ENCODE measurements around the gene CAMSAP2. TPM values are rescaled to one million over a fixed set of nuclear protein-coding genes. Genes with fewer than 3 reads are reported as not detected.
A peak's percentile ranks its signal among the peaks of the same experiment; 100 is the strongest.

Gene CAMSAP2
- total RNA-seq, 1 experiment from 2014 or later, result 25.0 TPM

DNA sequence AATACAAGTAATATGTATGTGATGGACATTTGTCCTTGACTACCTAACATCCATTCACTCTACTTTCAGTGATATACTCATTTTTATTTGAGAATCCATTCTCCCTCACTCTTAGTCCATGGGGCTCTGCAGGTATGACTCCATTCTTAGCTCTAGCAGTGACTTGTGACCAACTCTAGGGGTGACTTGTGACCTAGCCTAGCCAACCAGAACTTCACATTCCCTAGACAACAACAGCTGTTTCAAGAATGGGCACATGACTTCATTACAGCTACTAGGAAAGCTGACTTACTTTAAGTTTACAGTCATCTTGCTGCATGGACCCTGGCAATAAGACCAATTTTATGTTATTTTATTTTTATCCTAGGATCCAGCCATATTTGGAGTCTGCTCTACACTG lies 45.4 kb upstream of the CAMSAP2 start:
- H3K4me3 ChIP-seq (replicated peaks in 1 of 2; ENCODE audit: low read depth in 1 of 2, low read length in 2 of 2), result no peak overlapping the region
- no TSS peak for BruUV-seq (replicated peaks)
- no peaks in the 10 kb centered on the region for H3K4me1 ChIP-seq (ENCODE audit: control insufficient read depth in 1 of 2, insufficient read depth in 2 of 2, low read length in 2 of 2)
- ChIA-PET RAD21 (ENCODE audit: low non-redundant PET in 1 of 2, low total read pairs in 2 of 2, uncharacterized antibody in 2 of 2, unreplicated experiment in 2 of 2) (no interaction called here), CTCF (no interaction called here), POLR2A (interaction anchor here (1.0 kb wide), 1 partner anchor 18 kb away, joined by 3 read pairs; no protein-coding TSS in a partner anchor)
- intact Hi-C loops (cut with micrococcal nuclease), result no loop called here
- no peak for DNase-seq (ENCODE audit: low read depth, low spot score)
- TF ChIP-seq POLR2AphosphoS5 (IDR thresholded peaks at IDR 0.05; ENCODE audit: low read depth, low read length) (no peak), SP1 (IDR thresholded peaks at IDR 0.05; ENCODE audit: low read depth) (no peak), EGR1 (IDR thresholded peaks at IDR 0.05; ENCODE audit: low read depth) (no peak), TCF7L2 (IDR thresholded peaks at IDR 0.05; ENCODE audit: borderline replicate concordance, extremely low read depth, insufficient read depth, insufficient read length) (no peak), POLR2A (IDR thresholded peaks at IDR 0.05; ENCODE audit: borderline replicate concordance, extremely low read depth, insufficient read depth, insufficient read length) (no peak)
- TF ChIP-seq, protein P1, sequence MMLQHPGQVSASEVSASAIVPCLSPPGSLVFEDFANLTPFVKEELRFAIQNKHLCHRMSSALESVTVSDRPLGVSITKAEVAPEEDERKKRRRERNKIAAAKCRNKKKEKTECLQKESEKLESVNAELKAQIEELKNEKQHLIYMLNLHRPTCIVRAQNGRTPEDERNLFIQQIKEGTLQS (IDR thresholded peaks at IDR 0.05), result no peak
- no peaks in the 10 kb centered on the region for H3K36me3 ChIP-seq (ENCODE audit: control insufficient read depth in 1 of 2, insufficient read depth in 2 of 2, low read length in 2 of 2)
- no peaks in the 10 kb centered on the region for H3K27me3 ChIP-seq (ENCODE audit: insufficient read depth, low read length)
- H3K79me2 ChIP-seq (ENCODE audit: insufficient read depth, low read length), result no peaks in the 10 kb centered on the region
- H2AFZ ChIP-seq (ENCODE audit: low read depth, low read length, poor library complexity, severe bottlenecking), result no peak overlapping the region
- ATAC-seq, result peak; percentile 63
- no peak overlapping the region for H3K9ac ChIP-seq (ENCODE audit: low read length)
- H3K9me2 ChIP-seq (ENCODE audit: insufficient read depth), result no peaks in the 10 kb centered on the region
- no peaks in the 10 kb centered on the region for H4K20me1 ChIP-seq (ENCODE audit: insufficient read depth)
- no peaks in the 10 kb centered on the region for H3K9me3 ChIP-seq (ENCODE audit: control insufficient read depth in 1 of 2, insufficient read depth in 1 of 2, low read depth in 1 of 2, low read length in 2 of 2)
- no peak overlapping the region for H3K4me2 ChIP-seq (ENCODE audit: low read length)
- no peak overlapping the region for H3K27ac ChIP-seq (ENCODE audit: low read depth, low read length)

GRCh38 chr1:200694738-200695137 lies 44.0 kb upstream of the CAMSAP2 start:
- RAD21 ChIA-PET (ENCODE audit: low non-redundant PET in 1 of 2, low total read pairs in 2 of 2, uncharacterized antibody in 2 of 2, unreplicated experiment in 2 of 2), result no interaction called here
- CTCF ChIA-PET, result interaction anchor here (1.2 kb wide), 1 partner anchor 12 kb away, joined by 4 read pairs; no protein-coding TSS in a partner anchor
- TF ChIP-seq CBX3 (IDR thresholded peaks at IDR 0.05; ENCODE audit: low read depth) (no peak), SP1 (IDR thresholded peaks at IDR 0.05; ENCODE audit: low read depth) (no peak), JUND (IDR thresholded peaks at IDR 0.05) (no peak), MAX (IDR thresholded peaks at IDR 0.05) (no peak), POLR2A (IDR thresholded peaks at IDR 0.05; ENCODE audit: borderline replicate concordance, extremely low read depth, insufficient read depth, insufficient read length) (no peak), YY1 (IDR thresholded peaks at IDR 0.05; ENCODE audit: extremely low read depth, insufficient replicate concordance, low read depth, low read length) (no peak), ZFX (IDR thresholded peaks at IDR 0.05) (no peak), CEBPB (IDR thresholded peaks at IDR 0.05; ENCODE audit: low read depth) (no peak), EZH2phosphoT487 (IDR thresholded peaks at IDR 0.05; ENCODE audit: borderline replicate concordance) (no peak), POLR2AphosphoS5 (IDR thresholded peaks at IDR 0.05; ENCODE audit: low read depth, low read length) (no peak)
- TF ChIP-seq, protein P1 (IDR thresholded peaks at IDR 0.05), result no peak
- TF ChIP-seq, protein P2, sequence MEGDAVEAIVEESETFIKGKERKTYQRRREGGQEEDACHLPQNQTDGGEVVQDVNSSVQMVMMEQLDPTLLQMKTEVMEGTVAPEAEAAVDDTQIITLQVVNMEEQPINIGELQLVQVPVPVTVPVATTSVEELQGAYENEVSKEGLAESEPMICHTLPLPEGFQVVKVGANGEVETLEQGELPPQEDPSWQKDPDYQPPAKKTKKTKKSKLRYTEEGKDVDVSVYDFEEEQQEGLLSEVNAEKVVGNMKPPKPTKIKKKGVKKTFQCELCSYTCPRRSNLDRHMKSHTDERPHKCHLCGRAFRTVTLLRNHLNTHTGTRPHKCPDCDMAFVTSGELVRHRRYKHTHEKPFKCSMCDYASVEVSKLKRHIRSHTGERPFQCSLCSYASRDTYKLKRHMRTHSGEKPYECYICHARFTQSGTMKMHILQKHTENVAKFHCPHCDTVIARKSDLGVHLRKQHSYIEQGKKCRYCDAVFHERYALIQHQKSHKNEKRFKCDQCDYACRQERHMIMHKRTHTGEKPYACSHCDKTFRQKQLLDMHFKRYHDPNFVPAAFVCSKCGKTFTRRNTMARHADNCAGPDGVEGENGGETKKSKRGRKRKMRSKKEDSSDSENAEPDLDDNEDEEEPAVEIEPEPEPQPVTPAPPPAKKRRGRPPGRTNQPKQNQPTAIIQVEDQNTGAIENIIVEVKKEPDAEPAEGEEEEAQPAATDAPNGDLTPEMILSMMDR (IDR thresholded peaks at IDR 0.05 in 2 of 3, conservative IDR thresholded peaks at IDR 0.05 in 1 of 3; ENCODE audit: borderline replicate concordance in 1 of 3, insufficient read depth in 1 of 3, low read depth in 2 of 3, low read length in 2 of 3), result no peak
- TF ChIP-seq, protein P3, sequence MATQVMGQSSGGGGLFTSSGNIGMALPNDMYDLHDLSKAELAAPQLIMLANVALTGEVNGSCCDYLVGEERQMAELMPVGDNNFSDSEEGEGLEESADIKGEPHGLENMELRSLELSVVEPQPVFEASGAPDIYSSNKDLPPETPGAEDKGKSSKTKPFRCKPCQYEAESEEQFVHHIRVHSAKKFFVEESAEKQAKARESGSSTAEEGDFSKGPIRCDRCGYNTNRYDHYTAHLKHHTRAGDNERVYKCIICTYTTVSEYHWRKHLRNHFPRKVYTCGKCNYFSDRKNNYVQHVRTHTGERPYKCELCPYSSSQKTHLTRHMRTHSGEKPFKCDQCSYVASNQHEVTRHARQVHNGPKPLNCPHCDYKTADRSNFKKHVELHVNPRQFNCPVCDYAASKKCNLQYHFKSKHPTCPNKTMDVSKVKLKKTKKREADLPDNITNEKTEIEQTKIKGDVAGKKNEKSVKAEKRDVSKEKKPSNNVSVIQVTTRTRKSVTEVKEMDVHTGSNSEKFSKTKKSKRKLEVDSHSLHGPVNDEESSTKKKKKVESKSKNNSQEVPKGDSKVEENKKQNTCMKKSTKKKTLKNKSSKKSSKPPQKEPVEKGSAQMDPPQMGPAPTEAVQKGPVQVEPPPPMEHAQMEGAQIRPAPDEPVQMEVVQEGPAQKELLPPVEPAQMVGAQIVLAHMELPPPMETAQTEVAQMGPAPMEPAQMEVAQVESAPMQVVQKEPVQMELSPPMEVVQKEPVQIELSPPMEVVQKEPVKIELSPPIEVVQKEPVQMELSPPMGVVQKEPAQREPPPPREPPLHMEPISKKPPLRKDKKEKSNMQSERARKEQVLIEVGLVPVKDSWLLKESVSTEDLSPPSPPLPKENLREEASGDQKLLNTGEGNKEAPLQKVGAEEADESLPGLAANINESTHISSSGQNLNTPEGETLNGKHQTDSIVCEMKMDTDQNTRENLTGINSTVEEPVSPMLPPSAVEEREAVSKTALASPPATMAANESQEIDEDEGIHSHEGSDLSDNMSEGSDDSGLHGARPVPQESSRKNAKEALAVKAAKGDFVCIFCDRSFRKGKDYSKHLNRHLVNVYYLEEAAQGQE (IDR thresholded peaks at IDR 0.05; ENCODE audit: low read depth), result no peak

More at GRCh38 chr1:200694738-200695137, 44.0 kb upstream of the CAMSAP2 start:
- Histone ChIP-seq H3K27me3 (ENCODE audit: insufficient read depth, low read length) (no peaks in the 10 kb centered on the region), H3K9ac (ENCODE audit: low read length) (no peak overlapping the region), H2AFZ (ENCODE audit: low read depth, low read length, poor library complexity, severe bottlenecking) (no peak overlapping the region), H3K27ac (ENCODE audit: low read depth, low read length) (no peak overlapping the region), H4K20me1 (ENCODE audit: insufficient read depth) (no peaks in the 10 kb centered on the region), H3K36me3 (ENCODE audit: control insufficient read depth in 1 of 2, insufficient read depth in 2 of 2, low read length in 2 of 2) (no peaks in the 10 kb centered on the region), H3K4me1 (ENCODE audit: control insufficient read depth in 1 of 2, insufficient read depth in 2 of 2, low read length in 2 of 2) (no peaks in the 10 kb centered on the region), H3K9me3 (ENCODE audit: control insufficient read depth in 1 of 2, insufficient read depth in 1 of 2, low read depth in 1 of 2, low read length in 2 of 2) (no peaks in the 10 kb centered on the region), H3K4me3 (replicated peaks in 1 of 2; ENCODE audit: low read depth in 1 of 2, low read length in 2 of 2) (no peak overlapping the region), H3K4me2 (ENCODE audit: low read length) (no peak overlapping the region), H3K79me2 (ENCODE audit: insufficient read depth, low read length) (no peaks in the 10 kb centered on the region), H3K9me2 (ENCODE audit: insufficient read depth) (no peaks in the 10 kb centered on the region)
- DNase-seq (ENCODE audit: low read depth, low spot score), result no peak
- no peak for ATAC-seq
- POLR2A ChIA-PET, result no interaction called here
- intact Hi-C loops (cut with micrococcal nuclease), result no loop called here
- BruUV-seq (replicated peaks), result no TSS peak
